ELR (cell line): ENCODE measurements around the gene HAUS1.

ENCODE experiments used
- DNase-seq: peaks from one replicate; pipeline ENCODE4 v3.0.0-alpha.2; 2015; ENCODE audit warnings: low read depth

HAUS1 gene, protein sequence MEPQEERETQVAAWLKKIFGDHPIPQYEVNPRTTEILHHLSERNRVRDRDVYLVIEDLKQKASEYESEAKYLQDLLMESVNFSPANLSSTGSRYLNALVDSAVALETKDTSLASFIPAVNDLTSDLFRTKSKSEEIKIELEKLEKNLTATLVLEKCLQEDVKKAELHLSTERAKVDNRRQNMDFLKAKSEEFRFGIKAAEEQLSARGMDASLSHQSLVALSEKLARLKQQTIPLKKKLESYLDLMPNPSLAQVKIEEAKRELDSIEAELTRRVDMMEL

GRCh38 chr18:46104128-46104911 is at the start of gene HAUS1:
Gene HAUS1 (plus strand): TSS chr18:46104385. CDS start chr18:46104412, 27 bp downstream.
- DNase-seq = peak; percentile 89

GRCh38 chr18:46054956-46055837 is 49.0 kb upstream of the HAUS1 start:
- no peak for DNase-seq

DNA sequence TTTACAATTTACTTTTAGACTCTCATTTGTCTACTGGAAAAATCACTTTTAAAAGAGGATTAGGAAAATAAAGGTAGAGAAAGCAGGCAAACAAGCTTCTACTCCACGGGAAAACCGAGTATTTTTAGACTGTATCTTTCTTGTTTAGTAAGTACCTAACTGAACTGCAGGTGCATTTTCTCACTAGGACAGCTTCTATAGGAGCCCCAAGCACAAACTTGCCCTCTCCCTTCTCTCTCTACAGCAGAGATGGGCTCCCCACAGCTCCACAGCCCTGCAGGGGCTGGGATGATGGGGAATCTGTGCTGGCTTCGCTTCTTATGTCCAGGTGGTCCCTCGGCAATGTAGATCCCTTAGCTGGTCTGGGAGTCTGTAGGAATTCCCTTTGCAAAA is 48.4 kb upstream of the HAUS1 start:
- DNase-seq = no peak

DNA sequence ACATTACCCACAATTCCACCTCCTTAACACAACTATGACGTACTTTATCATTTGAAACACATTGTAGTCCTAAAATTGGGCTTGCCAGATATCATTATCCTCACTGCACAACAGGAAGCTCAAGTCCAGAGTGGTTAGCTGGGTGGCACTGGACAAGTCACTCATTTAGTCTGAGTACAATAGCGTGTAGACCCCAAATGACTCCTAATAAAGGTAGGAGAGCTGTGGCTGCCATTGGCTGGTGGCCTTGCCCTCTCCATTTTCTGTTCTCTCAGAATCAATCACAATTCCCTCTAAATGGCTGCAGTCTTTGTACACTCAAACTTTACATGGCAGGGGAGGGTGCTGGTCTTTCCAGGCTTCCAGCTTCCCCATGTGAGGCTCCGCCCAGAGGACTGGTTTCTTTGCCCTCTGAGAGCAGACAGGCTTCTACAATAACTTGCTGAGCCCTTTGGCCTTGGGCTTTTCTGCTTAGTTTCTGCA is 43.8 kb upstream of the HAUS1 start:
- DNase-seq = no peak

GRCh38 chr18:46061387-46061786 is 42.8 kb upstream of the HAUS1 start:
- no peak for DNase-seq

DNA sequence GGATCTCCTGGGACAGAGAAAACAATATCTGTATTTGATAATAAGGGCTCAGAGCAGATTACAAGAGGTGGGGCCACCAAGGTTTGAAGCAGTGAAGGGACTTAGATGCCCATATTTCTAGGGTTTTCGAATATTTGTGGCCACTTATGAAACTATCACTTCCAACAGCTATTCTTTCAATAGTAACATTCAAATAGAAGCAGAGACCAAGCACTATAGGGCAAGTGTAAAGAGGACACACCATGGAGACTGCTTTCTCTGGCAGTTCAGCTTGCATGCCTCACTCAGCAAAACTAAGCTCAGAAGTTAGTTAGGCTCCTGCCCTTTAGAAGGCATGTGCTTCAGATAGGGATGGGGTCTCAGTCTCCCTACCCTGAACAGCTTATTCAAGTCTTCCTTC is 42.4 kb upstream of the HAUS1 start:
- no peak for DNase-seq

GRCh38 chr18:46062781-46063180 is 41.4 kb upstream of the HAUS1 start:
- no peak for DNase-seq

DNA sequence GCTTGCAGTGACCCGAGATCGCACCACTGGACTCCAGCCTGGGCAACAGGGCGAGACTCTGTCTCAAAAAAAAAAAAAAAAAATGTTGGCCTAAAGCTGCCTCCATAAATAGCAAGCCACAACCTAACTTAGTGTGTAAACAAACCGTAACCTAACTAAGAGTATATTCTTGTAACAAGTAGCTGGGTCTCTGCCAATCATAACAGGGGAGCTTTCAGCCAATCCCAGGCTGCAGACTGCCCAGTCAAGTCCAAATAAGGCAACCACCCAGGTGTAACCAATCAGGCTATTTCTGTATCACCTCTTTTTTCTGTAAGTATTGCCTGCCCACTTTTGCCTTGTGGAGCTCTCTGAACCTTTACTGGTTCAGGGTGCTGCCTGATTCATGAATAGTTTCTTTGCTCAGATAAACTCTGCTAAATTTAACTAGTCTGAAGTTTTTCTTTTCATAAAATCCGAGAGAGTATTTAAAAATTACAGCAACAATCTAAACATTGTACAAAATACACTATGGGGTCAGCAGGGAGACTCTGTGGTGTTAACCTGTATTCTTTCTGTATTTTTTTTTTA is 36.7 kb upstream of the HAUS1 start:
- DNase-seq = peak; percentile 18

- DNase-seq = no peak
Measured at GRCh38 chr18:46068763-46069162, 35.4 kb upstream of the HAUS1 start.

- DNase-seq = peak; percentile 21
Measured at GRCh38 chr18:46069524-46069923, 34.7 kb upstream of the HAUS1 start.

- DNase-seq = no peak
Measured at GRCh38 chr18:46070232-46070631, 34.0 kb upstream of the HAUS1 start.

GRCh38 chr18:46070815-46071652 is 33.2 kb upstream of the HAUS1 start:
- no peak for DNase-seq

- DNase-seq = peak; percentile 74
Measured at GRCh38 chr18:46071653-46072375, 32.4 kb upstream of the HAUS1 start, which contains the start of gene PSTPIP2. Gene PSTPIP2 (minus strand): TSS chr18:46072260. CDS start chr18:46072188, 72 bp downstream.

GRCh38 chr18:46072376-46072867 is 31.8 kb upstream of the HAUS1 start:
- no peak for DNase-seq

DNA sequence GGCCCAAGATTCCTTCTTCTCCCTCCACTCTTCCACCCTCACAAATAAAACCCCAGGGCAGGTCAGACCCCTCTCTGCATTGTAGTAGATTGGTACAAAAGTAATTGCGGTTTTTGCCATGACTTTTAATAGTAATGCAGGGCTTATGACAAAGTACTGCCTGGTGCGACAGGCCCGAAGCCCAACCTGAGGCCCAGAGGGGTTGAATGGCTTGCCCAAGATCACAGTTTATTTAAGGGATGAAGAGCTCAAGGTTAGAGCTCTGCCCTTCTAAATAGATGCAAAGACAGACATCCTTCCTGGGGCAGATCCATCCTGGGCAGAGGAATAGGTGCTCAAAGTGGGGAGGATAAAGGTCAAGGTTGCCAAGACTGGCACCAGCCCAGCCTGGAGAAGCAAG is 31.2 kb upstream of the HAUS1 start:
- DNase-seq = no peak

DNA sequence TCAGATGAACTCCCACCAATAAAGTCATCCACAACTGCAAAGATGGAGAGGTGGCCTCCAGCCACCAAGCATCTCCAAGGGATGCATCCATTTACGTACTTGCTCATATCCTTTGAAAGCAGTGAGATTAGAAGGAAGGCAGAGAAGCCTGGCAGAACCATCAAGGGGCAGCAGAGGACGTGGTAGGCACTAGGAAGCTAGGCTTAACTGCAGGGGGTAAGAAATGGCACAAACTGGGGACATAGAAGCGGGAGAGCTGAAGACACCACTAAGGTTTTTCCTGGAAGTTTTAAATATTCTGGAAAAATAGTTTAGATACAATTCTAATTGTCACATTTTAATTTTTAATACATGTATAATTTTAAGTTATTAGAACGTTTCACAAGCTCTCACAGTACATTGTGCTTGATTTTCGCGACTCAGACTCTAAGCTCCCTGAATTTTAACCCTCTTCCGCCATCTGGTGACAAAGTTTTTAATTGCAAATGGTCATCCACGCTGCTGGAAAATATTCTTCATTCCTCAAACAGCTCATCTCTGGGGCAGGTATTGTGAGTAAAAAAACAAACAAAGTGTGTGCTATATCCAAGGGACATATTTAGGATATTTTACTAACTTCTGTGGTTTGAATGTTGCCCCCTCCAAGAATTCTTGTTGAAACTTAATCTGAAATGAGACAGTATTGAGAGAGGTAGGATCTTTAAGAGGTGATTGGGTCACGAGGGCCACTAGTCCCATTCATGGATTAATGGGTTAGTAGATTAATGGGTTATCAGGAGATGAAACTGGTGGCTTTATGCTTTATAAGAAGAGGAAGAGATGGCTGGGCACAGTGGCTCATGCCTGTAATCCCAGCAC is 30.5 kb upstream of the HAUS1 start:
- peak; percentile 79 for DNase-seq

DNA sequence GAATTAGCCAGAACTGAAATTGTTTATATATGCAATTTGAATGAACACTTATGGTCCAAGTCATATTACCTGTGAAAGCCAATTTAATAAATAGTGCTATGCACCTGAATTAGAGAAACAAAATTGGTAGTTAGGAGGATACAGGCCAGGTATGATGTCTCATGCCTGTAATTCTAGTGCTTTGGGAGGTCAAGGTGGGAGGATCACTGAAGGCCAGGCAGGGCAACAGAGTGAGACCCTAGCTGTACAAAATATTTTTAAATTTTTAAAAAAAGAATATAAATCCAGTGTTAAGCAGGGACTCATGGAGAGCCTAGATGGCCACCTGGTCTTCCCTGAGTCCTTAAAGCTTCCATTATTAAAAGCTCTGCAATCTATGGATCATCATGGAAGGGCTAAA is 24.8 kb upstream of the HAUS1 start:
- no peak for DNase-seq

GRCh38 chr18:46080156-46080555 is 24.0 kb upstream of the HAUS1 start:
- DNase-seq = no peak

GRCh38 chr18:46084431-46084830 is 19.8 kb upstream of the HAUS1 start:
- DNase-seq = no peak
